Heart left ventricle (tissue), 13 donors: ENCODE results near the gene SBK3.

Source experiments
- CTCF ChIP-seq, 12 donors: fragments of 200-600 bp; sonication (generic) in 4 of 12; IDR thresholded peaks; one replicate each; pipeline versions ENCODE4 v1.5.0 to v1.8.0; 2018 to 2022; ENCODE audit warnings: antibody characterized with exemption in 12 of 12, mild to moderate bottlenecking in 5 of 12
- POLR2A ChIP-seq, 2 donors: fragments of 450-650 bp; IDR thresholded peaks; one replicate each; pipeline ENCODE4 v1.6.1; 2017; ENCODE audit warnings: antibody characterized with exemption in 2 of 2, mild to moderate bottlenecking in 2 of 2, moderate library complexity in 2 of 2
- donor health status: ischemic (EF 13 %, LVEDD 7.1; RV severe dilation, severe dysfunction).
- donor health status: DM: no; HTN: yes; CAD: no.
- donor health status: DM: no; HTN: no; CAD: no.
- donor health status: ischemic (EF 25% LVEDD 6.9; RV normal size, moderate dysfunction).
- donor health status: ischemic (EF 25% LVEDD 5.7; RV mildly dilated, moderate dysfunction).
- donor health status: ischemic (EF 35%, LVEDD 5.7; RV mildly dilated, moderate dysfunction).
- donor health status: nonischemic (EF 11% LVEDD 7.7; RV severe dilation, severe dysfunction).
- donor health status: DM: yes; HTN: yes; CAD: no.
- donor health status: PGD.
- donor health status: ischemic (EF 29% LVEDD 5.4; RV normal size, mild dysfunction).
- donor health status: nonischemic (EF 23%, LVEDD 6.1; RV moderate dilation, normal function).

- TF ChIP-seq CTCF (IDR thresholded peaks at IDR 0.05) (no peak), POLR2A (IDR thresholded peaks at IDR 0.05) (no peak)
Observed at GRCh38 chr19:55495646-55496349, 49.5 kb downstream of the SBK3 start.
